ENCODE results near the gene PAGE4.

PAGE4 gene

GRCh38 chrX:49880668-49881067, 51.6 kb downstream of the PAGE4 start:
- no peak for DNase-seq
- Histone ChIP-seq H3K27me3 (no peaks in the 10 kb centered on the region), H3K36me3 (no peaks in the 10 kb centered on the region), H3K4me1 (peaks cover 0 to 34% (median 7%) of the 10 kb centered on the region in 4 donors), H3K4me3 (no peak overlapping the region), H3K9me3 (no peaks in the 10 kb centered on the region), H3K27ac (no peak overlapping the region)
- TF ChIP-seq, protein P1, sequence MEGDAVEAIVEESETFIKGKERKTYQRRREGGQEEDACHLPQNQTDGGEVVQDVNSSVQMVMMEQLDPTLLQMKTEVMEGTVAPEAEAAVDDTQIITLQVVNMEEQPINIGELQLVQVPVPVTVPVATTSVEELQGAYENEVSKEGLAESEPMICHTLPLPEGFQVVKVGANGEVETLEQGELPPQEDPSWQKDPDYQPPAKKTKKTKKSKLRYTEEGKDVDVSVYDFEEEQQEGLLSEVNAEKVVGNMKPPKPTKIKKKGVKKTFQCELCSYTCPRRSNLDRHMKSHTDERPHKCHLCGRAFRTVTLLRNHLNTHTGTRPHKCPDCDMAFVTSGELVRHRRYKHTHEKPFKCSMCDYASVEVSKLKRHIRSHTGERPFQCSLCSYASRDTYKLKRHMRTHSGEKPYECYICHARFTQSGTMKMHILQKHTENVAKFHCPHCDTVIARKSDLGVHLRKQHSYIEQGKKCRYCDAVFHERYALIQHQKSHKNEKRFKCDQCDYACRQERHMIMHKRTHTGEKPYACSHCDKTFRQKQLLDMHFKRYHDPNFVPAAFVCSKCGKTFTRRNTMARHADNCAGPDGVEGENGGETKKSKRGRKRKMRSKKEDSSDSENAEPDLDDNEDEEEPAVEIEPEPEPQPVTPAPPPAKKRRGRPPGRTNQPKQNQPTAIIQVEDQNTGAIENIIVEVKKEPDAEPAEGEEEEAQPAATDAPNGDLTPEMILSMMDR (IDR thresholded peaks at IDR 0.05), result no peak
- intact Hi-C loops (cut with DNase I; ENCODE audit: low total_unique reads), result no loop called here

Data from tibial artery (tissue), 4 donors.